Lower leg skin (tissue), 3 donors: ENCODE results near the gene GALNT18.

Experiments
- POLR2A ChIP-seq, 2 donors: fragments of 450-650 bp; IDR thresholded peaks; one replicate each; pipeline ENCODE4 v1.6.1; 2016 to 2017; ENCODE audit warnings: antibody characterized with exemption in 2 of 2, mild to moderate bottlenecking in 1 of 2, moderate library complexity in 1 of 2
- TF ChIP-seq, protein P1 (sequence below), 3 donors: fragments of 450-650 bp; IDR thresholded peaks; one replicate each; pipeline ENCODE4 v1.5.1; 2016; ENCODE audit warnings: antibody characterized with exemption in 3 of 3, mild to moderate bottlenecking in 3 of 3, moderate library complexity in 2 of 3

DNA sequence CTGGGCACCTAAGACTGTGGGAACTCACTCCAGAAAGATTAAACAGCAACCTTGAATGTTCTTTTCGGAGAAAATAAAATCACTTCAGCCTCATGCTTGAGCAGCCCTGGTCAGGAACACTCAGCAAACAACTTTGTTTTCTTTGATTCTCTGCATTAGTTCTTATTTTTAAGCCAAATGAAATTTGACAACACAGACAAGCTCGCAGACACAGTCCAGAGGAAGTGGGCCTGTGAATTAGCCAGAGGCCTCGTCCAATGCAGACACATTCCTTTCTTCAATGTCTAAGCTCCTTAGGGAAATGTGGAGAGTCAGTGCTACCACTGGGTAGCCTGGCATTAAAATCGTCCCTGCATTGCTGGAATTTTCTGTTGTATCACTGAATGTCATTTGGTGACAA, 205.9 kb downstream of the GALNT18 start:
- TF ChIP-seq, protein P1, sequence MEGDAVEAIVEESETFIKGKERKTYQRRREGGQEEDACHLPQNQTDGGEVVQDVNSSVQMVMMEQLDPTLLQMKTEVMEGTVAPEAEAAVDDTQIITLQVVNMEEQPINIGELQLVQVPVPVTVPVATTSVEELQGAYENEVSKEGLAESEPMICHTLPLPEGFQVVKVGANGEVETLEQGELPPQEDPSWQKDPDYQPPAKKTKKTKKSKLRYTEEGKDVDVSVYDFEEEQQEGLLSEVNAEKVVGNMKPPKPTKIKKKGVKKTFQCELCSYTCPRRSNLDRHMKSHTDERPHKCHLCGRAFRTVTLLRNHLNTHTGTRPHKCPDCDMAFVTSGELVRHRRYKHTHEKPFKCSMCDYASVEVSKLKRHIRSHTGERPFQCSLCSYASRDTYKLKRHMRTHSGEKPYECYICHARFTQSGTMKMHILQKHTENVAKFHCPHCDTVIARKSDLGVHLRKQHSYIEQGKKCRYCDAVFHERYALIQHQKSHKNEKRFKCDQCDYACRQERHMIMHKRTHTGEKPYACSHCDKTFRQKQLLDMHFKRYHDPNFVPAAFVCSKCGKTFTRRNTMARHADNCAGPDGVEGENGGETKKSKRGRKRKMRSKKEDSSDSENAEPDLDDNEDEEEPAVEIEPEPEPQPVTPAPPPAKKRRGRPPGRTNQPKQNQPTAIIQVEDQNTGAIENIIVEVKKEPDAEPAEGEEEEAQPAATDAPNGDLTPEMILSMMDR (IDR thresholded peaks at IDR 0.05) = no peak
- TF ChIP-seq POLR2A (IDR thresholded peaks at IDR 0.05) = no peak
